Hepatocyte (in vitro differentiated cells): Measurements from ENCODE around the gene APOA5. TPM values are rescaled to one million over a fixed set of nuclear protein-coding genes. Genes with fewer than 3 reads are reported as not detected.

Source experiments
- DNase-seq: peaks from one replicate; pipeline ENCODE4 v3.0.0-alpha.2; 2016; ENCODE audit warnings: low spot score
- H2AFZ ChIP-seq: fragments of 200-600 bp; sonication (generic); 2 replicates; pipeline ENCODE4 v1.6.0; 2016; ENCODE audit warnings: antibody characterized with exemption, mild to moderate bottlenecking
- H3K27ac ChIP-seq: fragments of 200-600 bp; sonication (generic); 2 replicates; pipeline ENCODE4 v1.5.1; 2016; ENCODE audit warnings: mild to moderate bottlenecking
- H3K27me3 ChIP-seq: fragments of 200-600 bp; sonication (generic); 2 replicates; pipeline ENCODE4 v1.6.1; 2016
- H3K36me3 ChIP-seq: fragments of 200-600 bp; sonication (generic); replicated peaks from 2 replicates; pipeline ENCODE4 v1.5.1; 2016; ENCODE audit warnings: low read depth; ENCODE audit not compliant: insufficient read depth
- H3K4me1 ChIP-seq: fragments of 200-600 bp; sonication (generic); 2 replicates; pipeline ENCODE4 v1.5.1; 2016; ENCODE audit warnings: mild to moderate bottlenecking, moderate library complexity; ENCODE audit not compliant: insufficient read depth
- H3K4me2 ChIP-seq: fragments of 200-600 bp; sonication (generic); 2 replicates; pipeline ENCODE4 v1.6.0; 2016
- H3K4me3 ChIP-seq: fragments of 200-600 bp; sonication (generic); 2 replicates; pipeline ENCODE4 v1.5.1; 2016; ENCODE audit warnings: mild to moderate bottlenecking
- H3K79me2 ChIP-seq: fragments of 200-600 bp; sonication (generic); 2 replicates; pipeline ENCODE4 v1.6.0; 2017; ENCODE audit warnings: mild to moderate bottlenecking
- H3K9me2 ChIP-seq: fragments of 200-600 bp; sonication (generic); replicated peaks from 2 replicates; pipeline ENCODE4 v1.6.0; 2017; ENCODE audit warnings: mild to moderate bottlenecking; ENCODE audit not compliant: insufficient read depth
- H3K9me3 ChIP-seq: fragments of 200-600 bp; sonication (generic); 2 replicates; pipeline ENCODE4 v1.5.1; 2016; ENCODE audit warnings: low read depth, mild to moderate bottlenecking
- H4K20me1 ChIP-seq: fragments of 200-600 bp; sonication (generic); 2 replicates; pipeline ENCODE4 v1.6.0; 2016; ENCODE audit warnings: mild to moderate bottlenecking; ENCODE audit not compliant: insufficient read depth, poor library complexity, severe bottlenecking
- CTCF ChIP-seq: fragments of 200-600 bp; sonication (generic); IDR thresholded peaks from 2 replicates; pipeline ENCODE4 v1.5.1; 2016; ENCODE audit warnings: antibody characterized with exemption, mild to moderate bottlenecking; ENCODE audit not compliant: poor library complexity
- EZH2 ChIP-seq: fragments of 200-600 bp; sonication (generic); IDR thresholded peaks from 2 replicates; pipeline ENCODE4 v1.6.1; 2016; ENCODE audit warnings: antibody characterized with exemption, mild to moderate bottlenecking, borderline replicate concordance
- EZH2phosphoT487 ChIP-seq: fragments of 200-600 bp; sonication (generic); IDR thresholded peaks from one replicate; pipeline ENCODE4 v1.6.1; 2018; ENCODE audit warnings: antibody characterized with exemption, mild to moderate bottlenecking, low read depth, moderate library complexity; ENCODE audit not compliant: unreplicated experiment, severe bottlenecking
- WGBS: methylation state at CpG from one replicate; pipeline ENCODE4 v1.1.6; 2016; ENCODE audit warnings: low lambda C conversion rate; ENCODE audit errors: missing lambda C conversion rate; 5-methylcytosine and 5-hydroxymethylcytosine counted together
- polyA plus RNA-seq: library from polyadenylated mRNA; unstranded; fragments of >200 nt; fragmentation: Nextera tagmentation; extraction: Ambion mirVana; gene quantifications from 2 replicates; pipeline ENCODE4 v1.2.1, GENCODE V29; 2016
- total RNA-seq: library from RNA; depleted of rRNA; stranded (reverse); fragments of >200 nt; gene quantifications from 2 replicates; pipeline ENCODE4 v1.2.3, GENCODE V29; 2014

The APOA5 gene
- total and polyA plus RNA-seq, 2 experiments from 2014 or later = 14.6 to 20.3 TPM

DNA sequence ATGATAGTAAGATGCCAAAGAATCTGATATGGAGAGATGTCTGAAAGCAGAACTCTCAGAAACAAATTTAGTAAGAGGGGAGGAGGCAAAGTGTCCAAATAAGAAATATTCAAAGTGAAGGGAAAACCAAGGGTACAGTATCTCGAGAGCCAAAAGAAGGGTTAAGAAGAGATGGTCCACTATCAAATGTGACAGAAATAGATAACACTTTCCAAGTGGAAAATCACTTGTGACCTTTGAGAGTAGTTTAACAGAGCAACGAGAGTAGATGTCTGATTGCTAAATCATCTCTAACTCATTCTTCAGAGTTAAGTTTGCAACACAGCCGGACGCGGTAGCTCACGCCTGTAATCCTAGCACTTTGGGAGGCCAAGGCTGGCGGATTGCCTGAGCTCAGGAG is 14.6 kb downstream of the APOA5 start:
- Histone ChIP-seq H3K4me1 (no peaks in the 10 kb centered on the region), H2AFZ (no peak overlapping the region), H3K27me3 (no peaks in the 10 kb centered on the region), H3K27ac (no peak overlapping the region), H3K79me2 (peaks cover 4% of the 10 kb centered on the region), H3K4me2 (no peak overlapping the region), H3K9me3 (no peaks in the 10 kb centered on the region), H3K36me3 (no peaks in the 10 kb centered on the region), H3K9me2 (no peaks in the 10 kb centered on the region), H4K20me1 (no peaks in the 10 kb centered on the region), H3K4me3 (no peak overlapping the region)
- 92% methylated on average over 7 of the region's 7 CpGs for WGBS
- no peak for DNase-seq
- no peak for TF ChIP-seq CTCF
- TF ChIP-seq EZH2 = no peak
- no peak for TF ChIP-seq EZH2phosphoT487

DNA sequence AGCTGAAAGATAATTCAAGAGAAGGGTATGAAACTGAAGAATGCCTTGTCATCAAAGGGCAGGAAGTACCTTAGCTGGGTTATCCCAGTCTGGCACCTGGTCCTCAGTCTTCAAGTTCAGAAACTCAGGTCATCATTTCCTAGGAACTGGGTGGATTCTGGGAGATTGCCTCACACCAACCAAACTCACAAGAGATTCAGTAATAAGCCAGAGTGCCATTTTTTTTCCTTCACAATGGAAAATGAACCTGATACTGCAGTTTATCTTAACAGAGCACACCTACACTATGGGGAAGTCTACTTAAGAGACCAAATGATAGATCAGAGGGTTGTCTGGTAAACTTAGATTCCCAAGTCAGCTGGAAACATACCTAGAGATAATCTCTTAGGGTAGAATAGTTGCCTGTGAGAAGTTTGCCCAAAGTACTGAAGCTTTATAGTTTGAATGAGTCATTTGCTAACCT is 15.1 kb downstream of the APOA5 start:
- Histone ChIP-seq H3K27ac (no peak overlapping the region), H3K36me3 (no peaks in the 10 kb centered on the region)

DNA sequence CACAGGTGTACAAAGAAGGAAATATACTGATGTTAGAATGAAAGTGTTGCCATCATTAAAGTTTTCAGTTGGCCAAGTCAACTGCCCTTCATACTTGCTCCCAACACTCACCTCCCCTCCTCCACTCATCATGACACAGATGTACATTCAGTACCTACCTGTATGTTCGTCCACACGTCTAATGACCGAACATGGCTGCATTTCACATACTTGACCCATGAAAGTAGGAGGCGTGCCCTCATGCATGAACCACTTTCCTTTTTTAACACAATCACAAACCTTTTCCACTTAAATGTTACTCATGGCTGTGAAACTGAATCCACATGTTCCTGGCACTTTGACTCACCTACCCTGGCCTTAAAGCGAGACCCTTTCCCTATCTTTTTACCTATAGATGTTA is 15.7 kb downstream of the APOA5 start:
- H3K4me1 ChIP-seq = peaks cover 10% of the 10 kb centered on the region

More for the DNA sequence above, 15.1 kb downstream of the APOA5 start:
- no peaks in the 10 kb centered on the region for H3K9me3 ChIP-seq
- peaks cover 4% of the 10 kb centered on the region for H3K4me1 ChIP-seq
- no peaks in the 10 kb centered on the region for H3K27me3 ChIP-seq
- H3K9me2 ChIP-seq = no peaks in the 10 kb centered on the region
- H3K4me2 ChIP-seq = no peak overlapping the region
- DNase-seq = no peak
- H3K4me3 ChIP-seq = no peak overlapping the region
- no peak overlapping the region for H2AFZ ChIP-seq
- TF ChIP-seq EZH2 (no peak), EZH2phosphoT487 (no peak), CTCF (no peak)
- peaks cover 9% of the 10 kb centered on the region for H3K79me2 ChIP-seq
- H4K20me1 ChIP-seq = no peaks in the 10 kb centered on the region

More for the DNA sequence above, 15.7 kb downstream of the APOA5 start:
- Histone ChIP-seq H3K79me2 (peaks cover 15% of the 10 kb centered on the region), H3K4me2 (no peak overlapping the region), H3K36me3 (no peaks in the 10 kb centered on the region), H4K20me1 (no peaks in the 10 kb centered on the region), H3K4me3 (no peak overlapping the region), H3K27me3 (no peaks in the 10 kb centered on the region), H3K9me3 (no peaks in the 10 kb centered on the region), H2AFZ (no peak overlapping the region), H3K27ac (no peak overlapping the region), H3K9me2 (no peaks in the 10 kb centered on the region)
- 83% methylated on average over 5 of the region's 5 CpGs for WGBS
- no peak for DNase-seq
- TF ChIP-seq CTCF (no peak), EZH2phosphoT487 (no peak), EZH2 (no peak)
